ENCODE data around the gene OTUB2. TPM values are rescaled to one million over a fixed set of nuclear protein-coding genes. Genes with fewer than 3 reads are reported as not detected.

OTUB2 gene
- total and polyA plus RNA-seq, 2 donors (not counting 3 experiments of a cell fraction or from before 2014, with no cell fraction given), result 0.70 to 1.6 TPM

- no peaks in the 10 kb centered on the region for H3K9me1 ChIP-seq (replicated peaks; ENCODE audit: control insufficient read depth, extremely low read depth, insufficient read depth, low read length)
- no peak overlapping the region for H3K4me3 ChIP-seq (replicated peaks in 1 of 3; ENCODE audit: insufficient read depth in 1 of 3, low read depth in 1 of 3, low read length in 3 of 3)
- dilution Hi-C loops (cut with MboI; ENCODE audit: extremely low pct_ligation_motif_present, low sequenced_read_pairs), result no loop called here
- H3K9me3 ChIP-seq (replicated peaks; ENCODE audit: control insufficient read depth, insufficient read depth, low read length), result no peaks in the 10 kb centered on the region
- ChIA-PET POLR2A (no interaction called here), CTCF (no interaction called here)
- no TSS peak for BruUV-seq (replicated peaks)
- no peak overlapping the region for H3K27ac ChIP-seq (ENCODE audit: insufficient read depth, low read depth, low read length)
- no peaks in the 10 kb centered on the region for H3K27me3 ChIP-seq (ENCODE audit: control insufficient read depth in 2 of 2, insufficient read depth in 2 of 2, low read length in 2 of 2)
- H4K20me1 ChIP-seq (replicated peaks; ENCODE audit: control insufficient read depth, extremely low read depth, insufficient read depth, low read length), result no peaks in the 10 kb centered on the region
- DNase-seq (ENCODE audit: low read depth, low spot score) (no peak), FAIRE-seq (no peak)
- H3K9ac ChIP-seq (replicated peaks; ENCODE audit: extremely low read depth, insufficient read depth, low read length), result no peak overlapping the region
- intact Hi-C loops (cut with micrococcal nuclease), result no loop called here
- H3K4me2 ChIP-seq (ENCODE audit: insufficient read depth, low read length), result no peak overlapping the region
- no peak overlapping the region for H2AFZ ChIP-seq (ENCODE audit: low read depth, low read length)
- no peaks in the 10 kb centered on the region for H3K79me2 ChIP-seq (ENCODE audit: control insufficient read depth, insufficient read depth, low read length)
- H3K4me1 ChIP-seq (ENCODE audit: control insufficient read depth, extremely low read depth, insufficient read depth, low read length), result no peaks in the 10 kb centered on the region
- TF ChIP-seq MAX (IDR thresholded peaks at IDR 0.05; ENCODE audit: insufficient read depth, insufficient read length) (no peak), MYC (IDR thresholded peaks at IDR 0.05; ENCODE audit: low read depth, low read length) (no peak), JUN (IDR thresholded peaks at IDR 0.05; ENCODE audit: borderline replicate concordance, insufficient read depth, insufficient read length, low read depth) (no peak), GATA2 (IDR thresholded peaks at IDR 0.05; ENCODE audit: insufficient read depth, insufficient read length, low read depth, low read length) (no peak), EZH2 (IDR thresholded peaks at IDR 0.05; ENCODE audit: borderline replicate concordance, low read depth, low read length, severe bottlenecking) (no peak), POLR2AphosphoS5 (IDR thresholded peaks at IDR 0.05; ENCODE audit: insufficient read depth, low read depth, low read length) (no peak), CTCF (IDR thresholded peaks at IDR 0.05; ENCODE audit: extremely low read depth in 1 of 2, insufficient read depth in 1 of 2, low read depth in 1 of 2, low read length in 2 of 2) (no peak), POLR2A (IDR thresholded peaks at IDR 0.05; ENCODE audit: low read depth, low read length) (no peak), FOS (IDR thresholded peaks at IDR 0.05; ENCODE audit: borderline replicate concordance, insufficient read depth, low read length) (no peak)
- no peaks in the 10 kb centered on the region for H3K36me3 ChIP-seq (ENCODE audit: control insufficient read depth in 2 of 2, extremely low read depth in 1 of 2, insufficient read depth in 2 of 2, low read length in 2 of 2)
Observed at GRCh38 chr14:94087891-94088290, 61.8 kb downstream of the OTUB2 start.
